K562 (cell line): ENCODE measurements around the gene ARID5B. TPM values are rescaled to one million over a fixed set of nuclear protein-coding genes. Genes with fewer than 3 reads are reported as not detected.

ENCODE experiments used
- ATAC-seq: fragments of 200-7000 bp; cut with Tn5 transposase; 3 replicates; pipeline ENCODE4 v1.9.1; 2020; ENCODE audit warnings: moderate library complexity
- BruUV-seq: library from RNA; stranded (reverse); fragments of 400-500 nt; replicated peaks from 2 replicates; lab custom pipeline; 2021; lab: Mats Ljungman, UMichigan
- CTCF ChIA-PET: fragments of 300-600 bp; formaldehyde crosslinking; extraction: SDS; loops from one replicate; lab custom pipeline; 2021; ENCODE audit warnings: low intra/inter-chr PET ratio; lab: Yijun Ruan, JAX
- POLR2A ChIA-PET: fragments of 300-600, 350-650 bp; sonication (Branson Sonifier 250); formaldehyde crosslinking; extraction: SDS; loops from one replicate; lab custom pipeline; 2021; ENCODE audit warnings: antibody characterized with exemption, inconsistent platforms; lab: Yijun Ruan, JAX
- DNase-seq, 4 experiments: peaks; one replicate each; pipeline versions ENCODE4 v3.0.0 to v3.0.0-alpha.2; 2011 to 2018; ENCODE audit warnings: low spot score in 3 of 4, mixed read lengths in 3 of 4; ENCODE audit errors: extremely low read depth in 1 of 4
- FAIRE-seq: peaks from 2 replicates; lab custom pipeline; 2011; peaks lifted over from hg19 to GRCh38; lab: Jason Lieb, UNC
- H2AFZ ChIP-seq: 2 replicates; pipeline ENCODE4 v1.6.0; 2011; ENCODE audit warnings: low read depth, low read length, control low read depth, inconsistent platforms
- H3K27ac ChIP-seq: fragments of 200-600 bp; 3 replicates; pipeline ENCODE4 v1.8.0; 2011; ENCODE audit warnings: low read depth, mild to moderate bottlenecking, control low read depth, inconsistent platforms, low read length, moderate library complexity, mixed read lengths; ENCODE audit errors: extremely low read depth
- H3K27me3 ChIP-seq, 2 experiments: fragments of 300-600 bp in 1 of 2; 2 replicates in 1 of 2; 3 replicates in 1 of 2; pipeline versions ENCODE4 v1.6.0 to v1.8.0; 2011; ENCODE audit warnings: inconsistent platforms in 2 of 2, low read length in 2 of 2, mild to moderate bottlenecking in 1 of 2, mixed read lengths in 1 of 2, moderate library complexity in 1 of 2; ENCODE audit not compliant: control insufficient read depth in 2 of 2, insufficient read depth in 2 of 2
- H3K36me3 ChIP-seq: fragments of 300-600 bp; 3 replicates; pipeline ENCODE4 v1.8.0; 2011; ENCODE audit warnings: mild to moderate bottlenecking, low read length, inconsistent platforms; ENCODE audit not compliant: control insufficient read depth, insufficient read depth
- H3K4me1 ChIP-seq, 2 experiments: fragments of 200-600 bp in 1 of 2; replicated peaks in 1 of 2; 2 replicates in 1 of 2; 3 replicates in 1 of 2; pipeline versions ENCODE4 v1.5.1 to v1.8.0; 2011; ENCODE audit warnings: inconsistent platforms in 2 of 2, low read length in 2 of 2, mild to moderate bottlenecking in 1 of 2, mixed read lengths in 1 of 2, moderate library complexity in 1 of 2; ENCODE audit not compliant: control insufficient read depth in 2 of 2, insufficient read depth in 2 of 2
- H3K4me2 ChIP-seq: 2 replicates; pipeline ENCODE4 v1.6.1; 2011; ENCODE audit warnings: low read length, control low read depth, inconsistent platforms, mixed read lengths; ENCODE audit not compliant: insufficient read depth
- H3K4me3 ChIP-seq: fragments of 200-600 bp; sonication (generic), shearing (Covaris generic); 2 replicates; pipeline ENCODE4 v1.5.1; 2016; ENCODE audit warnings: control low read depth, inconsistent platforms
- H3K79me2 ChIP-seq: fragments of 200-600 bp; 3 replicates; pipeline ENCODE4 v1.8.0; 2011; ENCODE audit warnings: low read length, inconsistent platforms; ENCODE audit not compliant: control insufficient read depth, insufficient read depth
- H3K9ac ChIP-seq, 2 experiments: 2 replicates each; pipeline versions ENCODE4 v1.6.0 to v1.6.1; 2011; ENCODE audit warnings: low read depth in 2 of 2, low read length in 2 of 2, control low read depth in 1 of 2, inconsistent platforms in 1 of 2, mild to moderate bottlenecking in 1 of 2, mixed read lengths in 1 of 2; ENCODE audit not compliant: insufficient read depth in 1 of 2
- H3K9me1 ChIP-seq: one replicate; pipeline ENCODE4 v1.6.0; 2011; ENCODE audit warnings: inconsistent platforms, mild to moderate bottlenecking, low read length, moderate library complexity; ENCODE audit not compliant: control insufficient read depth, insufficient read depth
- H3K9me3 ChIP-seq: replicated peaks from 2 replicates; pipeline ENCODE4 v1.5.1; 2011; ENCODE audit warnings: low read depth, low read length, inconsistent platforms; ENCODE audit not compliant: control insufficient read depth, insufficient read depth
- H4K20me1 ChIP-seq: replicated peaks from 2 replicates; pipeline ENCODE4 v1.6.1; 2011; ENCODE audit warnings: low read length, inconsistent platforms, mixed read lengths; ENCODE audit not compliant: control insufficient read depth, insufficient read depth
- CEBPG ChIP-seq, 3 experiments: fragments of 200-800 bp in 1 of 3; sonication (Bioruptor generic) in 1 of 3; sonication (generic) in 1 of 3; formaldehyde crosslinking in 1 of 3; IDR thresholded peaks in 2 of 3; conservative IDR thresholded peaks in 1 of 3; 2 replicates each; pipeline versions ENCODE4 v1.6.1 to v1.8.0; 2016 to 2022; ENCODE audit warnings: missing compliant biosample characterization in 2 of 3, missing genetic modification characterization in 2 of 3, mild to moderate bottlenecking in 1 of 3, missing genetic modification reagents in 1 of 3
- GATA2 ChIP-seq: sonication (generic); formaldehyde crosslinking; IDR thresholded peaks from 2 replicates; pipeline ENCODE4 v1.4.0; 2020; ENCODE audit warnings: mild to moderate bottlenecking, missing genetic modification reagents
- GATAD2A ChIP-seq: fragments of 450-650 bp; IDR thresholded peaks from 2 replicates; pipeline ENCODE4 v1.6.1; 2017
- HMGN3 ChIP-seq: IDR thresholded peaks from 2 replicates; pipeline ENCODE4 v1.6.1; 2011; ENCODE audit warnings: borderline replicate concordance, low read depth, mild to moderate bottlenecking, mixed read lengths, low read length; ENCODE audit not compliant: insufficient read length; ENCODE audit errors: extremely low read depth
- KAT2B ChIP-seq: IDR thresholded peaks from one replicate; pipeline ENCODE4 v1.6.1; 2012; ENCODE audit warnings: low read depth, mild to moderate bottlenecking, control low read depth, inconsistent platforms, low read length, moderate library complexity
- L3MBTL2 ChIP-seq: fragments of 450-650 bp; IDR thresholded peaks from 2 replicates; pipeline ENCODE4 v1.6.1; 2016; ENCODE audit warnings: mild to moderate bottlenecking, moderate library complexity
- MTA3 ChIP-seq: fragments of 450-650 bp; formaldehyde crosslinking; IDR thresholded peaks from 2 replicates; pipeline ENCODE4 v1.6.1; 2017; ENCODE audit warnings: mild to moderate bottlenecking, borderline replicate concordance
- POLR2G ChIP-seq: fragments of 200-400 bp; formaldehyde crosslinking; IDR thresholded peaks from 2 replicates; pipeline ENCODE4 v1.6.1; 2017; ENCODE audit warnings: low read depth, mild to moderate bottlenecking, antibody characterized with exemption, low read length, moderate library complexity
- RBFOX2 ChIP-seq: fragments of 200-400 bp; formaldehyde crosslinking; IDR thresholded peaks from 2 replicates; pipeline ENCODE4 v1.6.1; 2017; ENCODE audit warnings: low read depth, mild to moderate bottlenecking, low read length, moderate library complexity
- RBM14 ChIP-seq: fragments of 200-400 bp; formaldehyde crosslinking; IDR thresholded peaks from 2 replicates; pipeline ENCODE4 v1.6.1; 2018; ENCODE audit warnings: low read depth, mild to moderate bottlenecking, low read length, moderate library complexity, borderline replicate concordance; ENCODE audit not compliant: insufficient read depth
- SMAD4 ChIP-seq: fragments of 250-450 bp; sonication (Bioruptor Pico); conservative IDR thresholded peaks from 2 replicates; pipeline ENCODE4 v1.8.0; 2021; ENCODE audit warnings: inconsistent platforms, mild to moderate bottlenecking, moderate library complexity
- SRSF1 ChIP-seq: fragments of 200-400 bp; formaldehyde crosslinking; IDR thresholded peaks from 2 replicates; pipeline ENCODE4 v1.6.1; 2017; ENCODE audit warnings: mild to moderate bottlenecking, low read depth, low read length, moderate library complexity
- SRSF3 ChIP-seq: fragments of 200-400 bp; formaldehyde crosslinking; IDR thresholded peaks from 2 replicates; pipeline ENCODE4 v1.6.1; 2016; ENCODE audit warnings: mild to moderate bottlenecking, low read length, moderate library complexity; ENCODE audit not compliant: insufficient read depth
- TAF9B ChIP-seq: fragments of 450-650 bp; IDR thresholded peaks from 2 replicates; pipeline ENCODE4 v1.6.1; 2018; ENCODE audit warnings: mild to moderate bottlenecking; ENCODE audit not compliant: partially characterized antibody
- ZNF263 ChIP-seq: sonication (generic); formaldehyde crosslinking; IDR thresholded peaks from 2 replicates; pipeline ENCODE4 v1.8.0; 2022; ENCODE audit warnings: mild to moderate bottlenecking, missing genetic modification reagents, borderline replicate concordance
- WGBS: fragments of 100-300 bp; shearing (Covaris generic); methylation state at CpG from one replicate; pipeline ENCODE4 v1.1.6; 2016; ENCODE audit warnings: low coverage, mixed read lengths; ENCODE audit not compliant: insufficient coverage; ENCODE audit errors: missing lambda C conversion rate; 5-methylcytosine and 5-hydroxymethylcytosine counted together
- in situ Hi-C: fragments of 300-500 bp; cut with MboI; formaldehyde crosslinking; loops from 4 replicates; pipeline ENCODE4 v1.15.0; 2018; ENCODE audit warnings: inconsistent platforms, mixed read lengths
- intact Hi-C: fragments of 100-400 bp; cut with micrococcal nuclease; formaldehyde crosslinking; loops from 2 replicates; pipeline ENCODE4 v1.14.2; 2022
- polyA plus RNA-seq, 8 experiments: library from polyadenylated mRNA; depleted of rRNA in 4 of 8; stranded (reverse) in 5 of 8; unstranded in 3 of 8; fragments of >200 nt; fragmentation: Nextera tagmentation in 2 of 8; fragmentation: Illumina TruSeq in 1 of 8; extraction: Ambion mirVana in 2 of 8; extraction: Trizol in 1 of 8; gene quantifications; 2 replicates each; pipeline versions ENCODE4 v1.2.1 to v1.2.3, GENCODE V29; 2011 to 2014; ENCODE audit warnings: inconsistent platforms in 1 of 8, missing spikeins in 1 of 8
- total RNA-seq, 7 experiments: library from RNA; depleted of rRNA in 6 of 7; stranded (reverse); fragments of >200 nt in 6 of 7; fragmentation: Illumina TruSeq in 2 of 7; extraction: Trizol in 2 of 7; gene quantifications; 2 replicates each; pipeline versions ENCODE4 v1.2.1 to v1.2.3, GENCODE V29; 2011 to 2021; ENCODE audit warnings: low replicate concordance in 1 of 7
- TF ChIP-seq, protein P1 (sequence below): fragments of 200-800 bp; sonication (Bioruptor generic); IDR thresholded peaks from 2 replicates; pipeline ENCODE4 v1.6.1; 2017; ENCODE audit warnings: missing genetic modification characterization, missing compliant biosample characterization
- TF ChIP-seq, protein P2 (sequence below): sonication (generic); formaldehyde crosslinking; IDR thresholded peaks from 2 replicates; pipeline ENCODE4 v1.8.0; 2022; ENCODE audit warnings: missing genetic modification reagents, mild to moderate bottlenecking, borderline replicate concordance
- TF ChIP-seq, protein P3 (sequence below): sonication (generic); formaldehyde crosslinking; IDR thresholded peaks from 2 replicates; pipeline ENCODE4 v1.9.0; 2022; ENCODE audit warnings: mild to moderate bottlenecking, missing genetic modification reagents

Gene ARID5B
- total and polyA plus RNA-seq, 9 of the 15 experiments (the other 6 are each of a cell fraction or from before 2014, with no cell fraction given), result 0.48 to 1.6 (median 0.80) TPM

DNA sequence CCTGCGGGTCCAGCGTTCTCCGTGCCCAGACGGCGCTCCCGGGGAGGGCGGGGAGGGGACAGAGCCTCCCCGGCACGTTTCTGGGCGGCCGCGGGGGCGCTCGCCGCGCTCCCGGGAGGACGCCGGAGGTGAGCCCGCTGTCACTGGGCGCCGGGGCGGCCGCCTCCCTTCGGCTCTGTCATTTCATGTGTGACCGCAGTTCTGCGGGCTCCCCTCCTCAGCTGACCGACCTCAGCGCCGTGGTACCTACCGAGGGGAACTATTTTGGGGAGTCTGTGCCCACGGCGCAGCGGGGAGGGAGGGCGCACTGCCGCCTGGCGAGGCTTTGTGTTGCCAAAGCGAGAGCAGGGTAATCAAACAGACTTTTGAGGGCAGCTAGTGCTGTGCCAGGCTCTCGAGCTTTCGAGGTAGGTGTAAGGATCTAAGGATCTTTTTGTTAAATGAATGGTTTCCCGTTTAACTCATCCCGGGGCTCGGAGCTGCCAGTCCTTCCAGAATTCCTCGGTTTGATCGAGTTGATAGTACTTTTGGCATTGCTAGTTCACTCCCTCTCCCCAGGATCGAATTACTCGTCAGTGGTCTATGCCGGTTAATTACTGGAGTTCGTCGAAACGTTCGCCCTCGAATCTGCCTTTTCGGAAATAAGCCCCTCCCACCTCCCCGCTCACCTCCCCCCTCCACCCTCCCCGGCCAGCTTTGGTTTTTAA lies 1.9 kb downstream of the ARID5B start:
- CTCF ChIA-PET, result interaction anchor here (0.6 kb wide), 1 partner anchor 488 kb away, joined by 3 read pairs; no protein-coding TSS in a partner anchor
- no peaks in the 10 kb centered on the region for H3K79me2 ChIP-seq
- TF ChIP-seq MTA3 (peak; percentile 58; the same call in 1 of the 2 replicates), RBM14 (0 out of 2 replicates have a peak, but pooled peaks have one; percentile 52), GATAD2A (0 out of 2 replicates have a peak, but pooled peaks have one; percentile 15), TAF9B (no peak), SRSF1 (no peak), RBFOX2 (peak; percentile 70), GATA2 (CRISPR knock-in tag) (peak; percentile 38; the same call in 1 of the 2 replicates), SRSF3 (no peak), HMGN3 (peak; percentile 61), SMAD4 (CRISPR knock-in tag) (0 out of 2 replicates have a peak, but pooled peaks have one; percentile 45), POLR2G (peak; percentile 75), CEBPG (CRISPR knock-in tag; IDR thresholded peaks at IDR 0.05) (no peak), CEBPG (tag; conservative IDR thresholded peaks at IDR 0.05 in 1 of 2, IDR thresholded peaks at IDR 0.05 in 1 of 2) (no peak), ZNF263 (CRISPR knock-in tag) (peak; percentile 88), KAT2B (no peak), L3MBTL2 (peak; percentile 37; the same call in 1 of the 2 replicates)
- TF ChIP-seq, protein P1, sequence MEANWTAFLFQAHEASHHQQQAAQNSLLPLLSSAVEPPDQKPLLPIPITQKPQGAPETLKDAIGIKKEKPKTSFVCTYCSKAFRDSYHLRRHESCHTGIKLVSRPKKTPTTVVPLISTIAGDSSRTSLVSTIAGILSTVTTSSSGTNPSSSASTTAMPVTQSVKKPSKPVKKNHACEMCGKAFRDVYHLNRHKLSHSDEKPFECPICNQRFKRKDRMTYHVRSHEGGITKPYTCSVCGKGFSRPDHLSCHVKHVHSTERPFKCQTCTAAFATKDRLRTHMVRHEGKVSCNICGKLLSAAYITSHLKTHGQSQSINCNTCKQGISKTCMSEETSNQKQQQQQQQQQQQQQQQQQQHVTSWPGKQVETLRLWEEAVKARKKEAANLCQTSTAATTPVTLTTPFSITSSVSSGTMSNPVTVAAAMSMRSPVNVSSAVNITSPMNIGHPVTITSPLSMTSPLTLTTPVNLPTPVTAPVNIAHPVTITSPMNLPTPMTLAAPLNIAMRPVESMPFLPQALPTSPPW (CRISPR knock-in tag), result peak; percentile 74
- TF ChIP-seq, protein P2, sequence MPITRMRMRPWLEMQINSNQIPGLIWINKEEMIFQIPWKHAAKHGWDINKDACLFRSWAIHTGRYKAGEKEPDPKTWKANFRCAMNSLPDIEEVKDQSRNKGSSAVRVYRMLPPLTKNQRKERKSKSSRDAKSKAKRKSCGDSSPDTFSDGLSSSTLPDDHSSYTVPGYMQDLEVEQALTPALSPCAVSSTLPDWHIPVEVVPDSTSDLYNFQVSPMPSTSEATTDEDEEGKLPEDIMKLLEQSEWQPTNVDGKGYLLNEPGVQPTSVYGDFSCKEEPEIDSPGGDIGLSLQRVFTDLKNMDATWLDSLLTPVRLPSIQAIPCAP (CRISPR knock-in tag), result no peak
- TF ChIP-seq, protein P3, sequence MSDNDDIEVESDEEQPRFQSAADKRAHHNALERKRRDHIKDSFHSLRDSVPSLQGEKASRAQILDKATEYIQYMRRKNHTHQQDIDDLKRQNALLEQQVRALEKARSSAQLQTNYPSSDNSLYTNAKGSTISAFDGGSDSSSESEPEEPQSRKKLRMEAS (CRISPR knock-in tag), result peak; percentile 36; the same call in 1 of the 2 replicates

More for the DNA sequence above, 1.9 kb downstream of the ARID5B start:
- BruUV-seq, result no TSS peak
- DNase-seq, result peak; percentile 69 to 80 (median 72)
- peak overlapping the region; percentile 40; the same call in 2 of the 3 replicates for H3K27ac ChIP-seq
- peak; percentile 85 for ATAC-seq
- H3K4me1 ChIP-seq, result peaks cover 6 to 12% of the 10 kb centered on the region in 2 experiments
- FAIRE-seq, result peak; percentile 48
- H3K27me3 ChIP-seq, result no peaks in the 10 kb centered on the region
- H3K36me3 ChIP-seq, result no peaks in the 10 kb centered on the region
- H4K20me1 ChIP-seq, result no peaks in the 10 kb centered on the region
- H3K4me2 ChIP-seq, result peak overlapping the region; percentile 98
- WGBS, result under 1% methylated on average over 37 of the region's 56 CpGs
- H2AFZ ChIP-seq, result peak overlapping the region; percentile 96
- POLR2A ChIA-PET, result interaction anchor here (0.6 to 1.3 kb wide), 4 partner anchors 10 to 744 kb away, joined by 3 to 4 read pairs (median 3); no protein-coding TSS in a partner anchor
- peak overlapping the region; percentile 51 for H3K4me3 ChIP-seq
- H3K9ac ChIP-seq, result peak overlapping the region; percentile 75 to 96
- no peaks in the 10 kb centered on the region for H3K9me1 ChIP-seq
- in situ Hi-C loops, result no loop called here
- H3K9me3 ChIP-seq, result no peaks in the 10 kb centered on the region
- intact Hi-C loops, result loop anchor here (5.0 kb wide), 3 partner anchors 66 to 171 kb away; no protein-coding TSS in a partner anchor
